HEK293T (cell line): ENCODE results near the gene ISG20L2.

Experiments used
- CTCF ChIA-PET: fragments of 350-600 bp; formaldehyde crosslinking; extraction: SDS; loops from one replicate; lab custom pipeline; 2021; ENCODE audit warnings: antibody characterized with exemption, inconsistent platforms; lab: Yijun Ruan, JAX
- POLR2A ChIA-PET: fragments of 350-600 bp; formaldehyde crosslinking; extraction: SDS; loops from one replicate; lab custom pipeline; 2020; ENCODE audit warnings: antibody characterized with exemption, inconsistent platforms; lab: Yijun Ruan, JAX
- DNase-seq: peaks from one replicate; pipeline ENCODE4 v3.0.0; 2012; ENCODE audit warnings: mixed read lengths; ENCODE audit errors: extremely low spot score
- ARNT ChIP-seq: fragments of 450-650 bp; IDR thresholded peaks from 2 replicates; pipeline ENCODE4 v1.6.1; 2017; ENCODE audit warnings: mild to moderate bottlenecking
- BHLHE40 ChIP-seq: fragments of 450-650 bp; IDR thresholded peaks from 2 replicates; pipeline ENCODE4 v1.6.1; 2016; ENCODE audit warnings: mild to moderate bottlenecking, moderate library complexity, borderline replicate concordance
- CTBP1 ChIP-seq: fragments of 450-650 bp; IDR thresholded peaks from 2 replicates; pipeline ENCODE4 v1.6.1; 2016; ENCODE audit warnings: borderline replicate concordance
- ELF4 ChIP-seq: fragments of 450-650 bp; IDR thresholded peaks from 2 replicates; pipeline ENCODE4 v1.6.1; 2017; ENCODE audit warnings: antibody characterized with exemption
- FOXA1 ChIP-seq: fragments of 450-650 bp; IDR thresholded peaks from 2 replicates; pipeline ENCODE4 v1.6.1; 2016; ENCODE audit warnings: mild to moderate bottlenecking
- FOXK2 ChIP-seq: fragments of 450-650 bp; IDR thresholded peaks from 2 replicates; pipeline ENCODE4 v1.6.1; 2016; ENCODE audit warnings: mild to moderate bottlenecking
- FOXM1 ChIP-seq: fragments of 450-650 bp; IDR thresholded peaks from 2 replicates; pipeline ENCODE4 v1.6.1; 2017; ENCODE audit warnings: mild to moderate bottlenecking, borderline replicate concordance
- HDGF ChIP-seq: fragments of 450-650 bp; IDR thresholded peaks from 2 replicates; pipeline ENCODE4 v1.6.1; 2017; ENCODE audit warnings: antibody characterized with exemption, borderline replicate concordance
- L3MBTL2 ChIP-seq: fragments of 450-650 bp; conservative IDR thresholded peaks from 2 replicates; pipeline ENCODE4 v1.6.1; 2016; ENCODE audit warnings: mild to moderate bottlenecking
- LEF1 ChIP-seq: fragments of 450-650 bp; IDR thresholded peaks from 2 replicates; pipeline ENCODE4 v1.6.1; 2017; ENCODE audit warnings: mild to moderate bottlenecking, borderline replicate concordance
- NFRKB ChIP-seq: fragments of 450-650 bp; IDR thresholded peaks from 2 replicates; pipeline ENCODE4 v1.6.1; 2016; ENCODE audit warnings: mild to moderate bottlenecking, moderate library complexity
- SP1 ChIP-seq: fragments of 450-650 bp; IDR thresholded peaks from 2 replicates; pipeline ENCODE4 v1.6.1; 2017
- SUZ12 ChIP-seq: fragments of 450-650 bp; IDR thresholded peaks from 2 replicates; pipeline ENCODE4 v1.6.1; 2016; ENCODE audit warnings: mild to moderate bottlenecking
- TARDBP ChIP-seq: fragments of 450-650 bp; IDR thresholded peaks from 2 replicates; pipeline ENCODE4 v1.6.1; 2016
- ZNF384 ChIP-seq: fragments of 450-650 bp; IDR thresholded peaks from 2 replicates; pipeline ENCODE4 v1.6.1; 2016
- TF ChIP-seq, protein P1 (sequence below): fragments of 450-650 bp; IDR thresholded peaks from 2 replicates; pipeline ENCODE4 v1.6.1; 2016

Gene ISG20L2

GRCh38 chr1:156705918-156706656 is 22.5 kb downstream of the ISG20L2 start:
- ChIA-PET CTCF (interaction anchor here (0.6 to 20.6 kb wide), 21 partner anchors 8 to 477 kb away, joined by 3 to 429 read pairs (median 4); partner anchors contain the start of genes HAPLN2, ISG20L2, METTL25B and NES), POLR2A (interaction anchor here (0.5 to 9.5 kb wide), 14 partner anchors 11 to 108 kb away, joined by 3 to 120 read pairs (median 4); partner anchors contain the start of genes HDGF, ISG20L2, METTL25B and MRPL24)
- TF ChIP-seq NFRKB (no peak), BHLHE40 (no peak), FOXK2 (no peak), SUZ12 (no peak), ELF4 (no peak), ARNT (no peak), FOXM1 (peak; percentile 96), CTBP1 (no peak), SP1 (no peak), FOXA1 (no peak), LEF1 (no peak), ZNF384 (no peak), L3MBTL2 (peak; percentile 50), HDGF (no peak), TARDBP (no peak)
- TF ChIP-seq, protein P1, sequence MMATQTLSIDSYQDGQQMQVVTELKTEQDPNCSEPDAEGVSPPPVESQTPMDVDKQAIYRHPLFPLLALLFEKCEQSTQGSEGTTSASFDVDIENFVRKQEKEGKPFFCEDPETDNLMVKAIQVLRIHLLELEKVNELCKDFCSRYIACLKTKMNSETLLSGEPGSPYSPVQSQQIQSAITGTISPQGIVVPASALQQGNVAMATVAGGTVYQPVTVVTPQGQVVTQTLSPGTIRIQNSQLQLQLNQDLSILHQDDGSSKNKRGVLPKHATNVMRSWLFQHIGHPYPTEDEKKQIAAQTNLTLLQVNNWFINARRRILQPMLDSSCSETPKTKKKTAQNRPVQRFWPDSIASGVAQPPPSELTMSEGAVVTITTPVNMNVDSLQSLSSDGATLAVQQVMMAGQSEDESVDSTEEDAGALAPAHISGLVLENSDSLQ: peak; percentile 47; the same call in 1 of the 2 replicates
- peak; percentile 87 for DNase-seq

- ChIA-PET CTCF (interaction anchor here (0.6 to 20.6 kb wide), 18 partner anchors 8 to 478 kb away, joined by 3 to 429 read pairs (median 4); partner anchors contain the start of genes HAPLN2, ISG20L2, METTL25B and NES), POLR2A (interaction anchor here (0.5 to 9.5 kb wide), 12 partner anchors 11 to 81 kb away, joined by 3 to 120 read pairs (median 4); partner anchors contain the start of genes HDGF, ISG20L2, METTL25B and MRPL24)
- peak; percentile 68 for DNase-seq
- no peak for TF ChIP-seq ELF4
- no peak for TF ChIP-seq CTBP1
- TF ChIP-seq ARNT: no peak
- TF ChIP-seq ZNF384: no peak
- TF ChIP-seq SP1: no peak
- no peak for TF ChIP-seq BHLHE40
- TF ChIP-seq LEF1: no peak
- TF ChIP-seq L3MBTL2: no peak; the same call in none of the 2 replicates
- TF ChIP-seq, protein P1: no peak
- no peak for TF ChIP-seq SUZ12
- TF ChIP-seq FOXA1: no peak
- no peak for TF ChIP-seq FOXK2
These were observed 23.1 kb downstream of the ISG20L2 start, which contains the start of gene CRABP2 for GRCh38 chr1:156705321-156705917. CRABP2 (minus strand) TSS chr1:156705583; CDS start chr1:156705446, 137 bp downstream.

DNA sequence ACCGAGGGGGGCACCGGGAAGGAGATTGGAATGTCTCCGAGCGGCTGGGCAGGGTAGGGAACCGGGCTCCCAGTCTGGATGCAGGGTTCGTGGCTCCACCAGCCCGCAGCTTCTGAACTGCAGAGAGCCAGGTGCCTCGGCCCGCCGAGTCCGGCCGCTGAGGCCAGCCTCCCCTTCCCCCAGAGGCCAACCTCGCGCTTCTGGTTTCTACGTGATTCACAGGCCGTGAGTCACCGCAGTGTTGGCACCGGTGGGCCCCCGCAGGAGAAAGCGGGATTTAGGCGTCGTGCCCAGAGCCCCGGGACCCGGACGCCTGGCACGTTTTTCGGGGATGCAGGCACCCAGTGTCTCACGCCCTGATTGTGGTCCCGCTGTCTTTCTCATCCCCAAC is 23.6 kb downstream of the ISG20L2 start:
- TF ChIP-seq L3MBTL2 (peak; percentile 72; the same call in 1 of the 2 replicates), SP1 (no peak)
- ChIA-PET POLR2A (interaction anchor here (1.5 to 9.5 kb wide), 6 partner anchors 10 to 47 kb away, joined by 4 to 120 read pairs (median 8); partner anchors contain the start of genes HDGF, ISG20L2, METTL25B and MRPL24), CTCF (interaction anchor here (1.1 to 20.6 kb wide), 6 partner anchors 13 to 156 kb away, joined by 4 to 429 read pairs (median 12); partner anchors contain the start of genes ISG20L2, METTL25B, NES and NTRK1)
- DNase-seq: no peak

DNA sequence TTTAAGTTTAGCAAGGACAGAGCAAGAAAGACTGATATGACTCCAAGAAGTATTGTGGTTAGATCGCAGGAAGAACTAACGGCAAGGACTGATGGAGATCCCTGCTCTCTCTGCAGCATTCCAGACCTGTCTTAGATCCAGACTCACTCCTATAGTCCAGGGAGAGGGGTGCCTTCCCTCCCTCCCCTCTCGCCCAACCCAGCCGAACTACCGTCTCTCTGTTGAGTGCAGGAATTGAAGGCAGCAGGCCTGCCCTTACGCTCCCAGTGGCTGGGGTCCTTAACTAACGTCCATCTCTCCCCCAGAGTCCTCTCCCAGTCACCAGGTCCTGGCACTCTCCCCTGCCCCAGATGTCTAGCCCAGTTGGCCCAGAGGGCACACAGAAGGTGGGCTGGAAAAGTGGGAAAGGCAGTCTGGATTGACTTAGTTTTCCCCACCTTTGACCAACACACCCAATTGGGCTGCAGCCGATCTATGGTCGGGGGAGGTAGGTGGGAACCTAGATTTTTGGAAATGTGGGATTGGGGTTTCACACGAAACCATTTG is 24.3 kb downstream of the ISG20L2 start:
- POLR2A ChIA-PET: interaction anchor here (1.0 to 9.5 kb wide), 4 partner anchors 14 to 48 kb away, joined by 3 to 120 read pairs (median 38); partner anchors contain the start of genes ISG20L2, METTL25B and MRPL24
- TF ChIP-seq BHLHE40: no peak
- no peak for TF ChIP-seq FOXK2
- TF ChIP-seq ARNT: no peak
- TF ChIP-seq HDGF: no peak
- no peak for DNase-seq
- CTCF ChIA-PET: interaction anchor here (0.6 to 20.6 kb wide), 4 partner anchors 13 to 187 kb away, joined by 3 to 429 read pairs (median 36); partner anchors contain the start of genes ISG20L2 and METTL25B

GRCh38 chr1:156703741-156704140 is 24.8 kb downstream of the ISG20L2 start:
- POLR2A ChIA-PET: interaction anchor here (1.0 to 9.5 kb wide), 5 partner anchors 11 to 48 kb away, joined by 3 to 120 read pairs (median 4); partner anchors contain the start of genes ISG20L2, METTL25B and MRPL24
- peak; percentile 62 for DNase-seq
- TF ChIP-seq TARDBP (no peak), NFRKB (no peak), LEF1 (no peak), ELF4 (no peak), HDGF (no peak), FOXA1 (no peak), SUZ12 (no peak), ZNF384 (no peak), CTBP1 (no peak), FOXM1 (no peak)
- CTCF ChIA-PET: interaction anchor here (0.6 to 20.6 kb wide), 4 partner anchors 12 to 187 kb away, joined by 3 to 429 read pairs (median 36); partner anchors contain the start of genes ISG20L2 and METTL25B
